Ovary (tissue), 3 donors: ENCODE measurements around the gene HEXIM1.

Source experiments
- CTCF ChIP-seq, 3 donors: fragments of 450-650 bp in 2 of 3; fragments of 200-600 bp in 1 of 3; IDR thresholded peaks; one replicate each; pipeline versions ENCODE4 v1.5.1 to v1.8.0; 2016 to 2022; ENCODE audit warnings: antibody characterized with exemption in 3 of 3, mild to moderate bottlenecking in 1 of 3
- EP300 ChIP-seq: sonication (generic); formaldehyde crosslinking; IDR thresholded peaks from one replicate; pipeline ENCODE4 v1.6.1; 2017; ENCODE audit warnings: antibody characterized with exemption
- donor health status: DM: no; HTN: no; CAD: no.

GRCh38 chr17:45155029-45155428 lies 6.8 kb downstream of the HEXIM1 start:
- TF ChIP-seq EP300 = no peak
- no peak for TF ChIP-seq CTCF (IDR thresholded peaks at IDR 0.05)
